WTC11 (cell line): ENCODE data around the gene MANBA. TPM values are rescaled to one million over a fixed set of nuclear protein-coding genes. Genes with fewer than 3 reads are reported as not detected.

Source experiments
- ATAC-seq: fragments of 200-7000 bp; cut with Tn5 transposase; 2 replicates; pipeline ENCODE4 v1.10.0; 2021; ENCODE audit warnings: mild to moderate bottlenecking, moderate library complexity
- CTCF ChIA-PET: fragments of 300-600 bp; sonication (Branson Sonifier 250); formaldehyde crosslinking; loops from one replicate; lab custom pipeline; 2021; ENCODE audit warnings: antibody characterized with exemption; lab: Charles Lee
- POLR2A ChIA-PET: fragments of 350-600 bp; sonication (Branson Sonifier 250); formaldehyde crosslinking; loops from one replicate; lab custom pipeline; 2021; ENCODE audit warnings: antibody characterized with exemption; lab: Charles Lee
- DNase-seq: peaks from one replicate; pipeline ENCODE4 v3.0.0; 2021; ENCODE audit warnings: low spot score
- H3K27ac Mint-ChIP-seq: 2 replicates; pipeline ENCODE4 v1.8.0; 2021; ENCODE audit warnings: mixed read lengths
- H3K27me3 Mint-ChIP-seq: 2 replicates; pipeline ENCODE4 v1.8.0; 2021; ENCODE audit warnings: low read depth, mild to moderate bottlenecking, moderate library complexity, mixed read lengths
- H3K36me3 Mint-ChIP-seq: 2 replicates; pipeline ENCODE4 v1.8.0; 2021; ENCODE audit warnings: mixed read lengths
- H3K4me1 Mint-ChIP-seq: 2 replicates; pipeline ENCODE4 v1.8.0; 2022; ENCODE audit warnings: mixed read lengths
- H3K4me3 Mint-ChIP-seq: 2 replicates; pipeline ENCODE4 v1.8.0; 2021; ENCODE audit warnings: mild to moderate bottlenecking, moderate library complexity, mixed read lengths
- H3K9me3 Mint-ChIP-seq: 2 replicates; pipeline ENCODE4 v1.8.0; 2021; ENCODE audit warnings: mixed read lengths
- ATF6 ChIP-seq: sonication (generic); formaldehyde crosslinking; IDR thresholded peaks from 2 replicates; pipeline ENCODE4 v1.8.1; 2023; ENCODE audit warnings: mild to moderate bottlenecking, missing genetic modification reagents
- CDX4 ChIP-seq: fragments of 250-450 bp; sonication (Bioruptor Pico); IDR thresholded peaks from 2 replicates; pipeline ENCODE4 v1.9.0; 2021; ENCODE audit warnings: moderate library complexity, mild to moderate bottlenecking, inconsistent platforms, borderline replicate concordance
- E2F4 ChIP-seq: sonication (generic); formaldehyde crosslinking; IDR thresholded peaks from 2 replicates; pipeline ENCODE4 v1.8.1; 2022; ENCODE audit warnings: low read depth, mild to moderate bottlenecking, moderate library complexity, missing genetic modification reagents, borderline replicate concordance
- ELF4 ChIP-seq: sonication (generic); formaldehyde crosslinking; IDR thresholded peaks from 2 replicates; pipeline ENCODE4 v1.8.1; 2022; ENCODE audit warnings: low read depth, mild to moderate bottlenecking, moderate library complexity, missing genetic modification reagents
- ESRRA ChIP-seq: sonication (generic); formaldehyde crosslinking; IDR thresholded peaks from 2 replicates; pipeline ENCODE4 v1.8.1; 2022; ENCODE audit warnings: mild to moderate bottlenecking, missing genetic modification reagents, borderline replicate concordance
- FOXP4 ChIP-seq: sonication (generic); formaldehyde crosslinking; IDR thresholded peaks from 2 replicates; pipeline ENCODE4 v1.8.0; 2022; ENCODE audit warnings: mild to moderate bottlenecking, missing genetic modification reagents
- GRHL2 ChIP-seq: fragments of 250-450 bp; sonication (Bioruptor Pico); IDR thresholded peaks from 2 replicates; pipeline ENCODE4 v1.8.0; 2022; ENCODE audit warnings: mild to moderate bottlenecking, moderate library complexity; ENCODE audit not compliant: insufficient replicate concordance, severe bottlenecking
- MYBL2 ChIP-seq: sonication (generic); formaldehyde crosslinking; IDR thresholded peaks from 2 replicates; pipeline ENCODE4 v1.8.1; 2023; ENCODE audit warnings: mild to moderate bottlenecking, moderate library complexity, missing genetic modification reagents
- NFATC4 ChIP-seq: fragments of 250-450 bp; sonication (Bioruptor Pico); IDR thresholded peaks from 2 replicates; pipeline ENCODE4 v1.9.0; 2021; ENCODE audit warnings: mild to moderate bottlenecking
- NFE2L1 ChIP-seq: sonication (generic); formaldehyde crosslinking; IDR thresholded peaks from 2 replicates; pipeline ENCODE4 v1.8.1; 2023; ENCODE audit warnings: missing genetic modification reagents
- NFYB ChIP-seq: sonication (generic); formaldehyde crosslinking; conservative IDR thresholded peaks from 2 replicates; pipeline ENCODE4 v1.8.0; 2022; ENCODE audit warnings: low read depth, missing genetic modification reagents
- RELA ChIP-seq: sonication (generic); formaldehyde crosslinking; IDR thresholded peaks from 2 replicates; pipeline ENCODE4 v1.8.1; 2022; ENCODE audit warnings: missing genetic modification reagents, mild to moderate bottlenecking, borderline replicate concordance
- RORB ChIP-seq: fragments of 250-450 bp; sonication (Bioruptor Pico); IDR thresholded peaks from 2 replicates; pipeline ENCODE4 v1.9.0; 2021; ENCODE audit warnings: mild to moderate bottlenecking
- SMAD3 ChIP-seq: sonication (generic); formaldehyde crosslinking; IDR thresholded peaks from 2 replicates; pipeline ENCODE4 v1.8.0; 2022; ENCODE audit warnings: missing genetic modification reagents, mild to moderate bottlenecking, borderline replicate concordance
- SMAD4 ChIP-seq: sonication (generic); formaldehyde crosslinking; IDR thresholded peaks from 2 replicates; pipeline ENCODE4 v1.8.0; 2022; ENCODE audit warnings: mild to moderate bottlenecking, missing genetic modification reagents
- TCF7 ChIP-seq: sonication (generic); formaldehyde crosslinking; IDR thresholded peaks from 2 replicates; pipeline ENCODE4 v1.8.0; 2022; ENCODE audit warnings: mild to moderate bottlenecking, low read depth, missing genetic modification reagents, moderate library complexity
- ZBTB21 ChIP-seq: sonication (generic); formaldehyde crosslinking; IDR thresholded peaks from 2 replicates; pipeline ENCODE4 v1.8.1; 2023; ENCODE audit warnings: mild to moderate bottlenecking, missing genetic modification reagents, borderline replicate concordance
- ZBTB43 ChIP-seq: sonication (generic); formaldehyde crosslinking; IDR thresholded peaks from 2 replicates; pipeline ENCODE4 v1.8.1; 2023; ENCODE audit warnings: mild to moderate bottlenecking, missing genetic modification reagents
- ZNF121 ChIP-seq: sonication (generic); formaldehyde crosslinking; IDR thresholded peaks from 2 replicates; pipeline ENCODE4 v1.8.0; 2023; ENCODE audit warnings: missing genetic modification reagents
- ZNF232 ChIP-seq: sonication (generic); formaldehyde crosslinking; IDR thresholded peaks from 2 replicates; pipeline ENCODE4 v1.8.0; 2022; ENCODE audit warnings: mild to moderate bottlenecking, missing genetic modification reagents
- total RNA-seq: library from RNA; stranded (reverse); gene quantifications from 3 replicates; pipeline ENCODE4 v1.2.3, GENCODE V29; 2021
- TF ChIP-seq, protein P1 (sequence below): sonication (generic); formaldehyde crosslinking; IDR thresholded peaks from 2 replicates; pipeline ENCODE4 v1.8.1; 2023; ENCODE audit warnings: mild to moderate bottlenecking, missing genetic modification reagents, borderline replicate concordance
- TF ChIP-seq, protein P2 (sequence below): fragments of 250-450 bp; sonication (Bioruptor Pico); IDR thresholded peaks from 2 replicates; pipeline ENCODE4 v2.1.2; 2022; ENCODE audit warnings: mild to moderate bottlenecking, moderate library complexity

The MANBA gene
- total RNA-seq, 1 experiment from 2014 or later: 35.1 TPM

GRCh38 chr4:102606846-102607450 is 153.8 kb downstream of the MANBA start (continued):
- TF ChIP-seq ZBTB43 (CRISPR knock-in tag) (no peak), CDX4 (no peak), ATF6 (CRISPR knock-in tag) (no peak), SMAD4 (CRISPR knock-in tag) (no peak), NFE2L1 (CRISPR knock-in tag) (no peak), FOXP4 (CRISPR knock-in tag) (no peak)
- TF ChIP-seq, protein P1, sequence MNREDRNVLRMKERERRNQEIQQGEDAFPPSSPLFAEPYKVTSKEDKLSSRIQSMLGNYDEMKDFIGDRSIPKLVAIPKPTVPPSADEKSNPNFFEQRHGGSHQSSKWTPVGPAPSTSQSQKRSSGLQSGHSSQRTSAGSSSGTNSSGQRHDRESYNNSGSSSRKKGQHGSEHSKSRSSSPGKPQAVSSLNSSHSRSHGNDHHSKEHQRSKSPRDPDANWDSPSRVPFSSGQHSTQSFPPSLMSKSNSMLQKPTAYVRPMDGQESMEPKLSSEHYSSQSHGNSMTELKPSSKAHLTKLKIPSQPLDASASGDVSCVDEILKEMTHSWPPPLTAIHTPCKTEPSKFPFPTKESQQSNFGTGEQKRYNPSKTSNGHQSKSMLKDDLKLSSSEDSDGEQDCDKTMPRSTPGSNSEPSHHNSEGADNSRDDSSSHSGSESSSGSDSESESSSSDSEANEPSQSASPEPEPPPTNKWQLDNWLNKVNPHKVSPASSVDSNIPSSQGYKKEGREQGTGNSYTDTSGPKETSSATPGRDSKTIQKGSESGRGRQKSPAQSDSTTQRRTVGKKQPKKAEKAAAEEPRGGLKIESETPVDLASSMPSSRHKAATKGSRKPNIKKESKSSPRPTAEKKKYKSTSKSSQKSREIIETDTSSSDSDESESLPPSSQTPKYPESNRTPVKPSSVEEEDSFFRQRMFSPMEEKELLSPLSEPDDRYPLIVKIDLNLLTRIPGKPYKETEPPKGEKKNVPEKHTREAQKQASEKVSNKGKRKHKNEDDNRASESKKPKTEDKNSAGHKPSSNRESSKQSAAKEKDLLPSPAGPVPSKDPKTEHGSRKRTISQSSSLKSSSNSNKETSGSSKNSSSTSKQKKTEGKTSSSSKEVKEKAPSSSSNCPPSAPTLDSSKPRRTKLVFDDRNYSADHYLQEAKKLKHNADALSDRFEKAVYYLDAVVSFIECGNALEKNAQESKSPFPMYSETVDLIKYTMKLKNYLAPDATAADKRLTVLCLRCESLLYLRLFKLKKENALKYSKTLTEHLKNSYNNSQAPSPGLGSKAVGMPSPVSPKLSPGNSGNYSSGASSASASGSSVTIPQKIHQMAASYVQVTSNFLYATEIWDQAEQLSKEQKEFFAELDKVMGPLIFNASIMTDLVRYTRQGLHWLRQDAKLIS (CRISPR knock-in tag): no peak

- H3K4me3 Mint-ChIP-seq: no peak overlapping the region
- TF ChIP-seq ZNF121 (no peak), ZNF232 (CRISPR knock-in tag) (no peak), ESRRA (CRISPR knock-in tag) (no peak), RORB (CRISPR knock-in tag) (no peak), GRHL2 (CRISPR knock-in tag) (no peak), SMAD3 (no peak), ZBTB21 (no peak), NFYB (CRISPR knock-in tag) (no peak), MYBL2 (CRISPR knock-in tag) (no peak), E2F4 (no peak), ELF4 (CRISPR knock-in tag) (no peak), ZBTB43 (CRISPR knock-in tag) (no peak), RELA (no peak), SMAD4 (CRISPR knock-in tag) (no peak), NFATC4 (no peak), TCF7 (CRISPR knock-in tag) (no peak)
- TF ChIP-seq, protein P2, sequence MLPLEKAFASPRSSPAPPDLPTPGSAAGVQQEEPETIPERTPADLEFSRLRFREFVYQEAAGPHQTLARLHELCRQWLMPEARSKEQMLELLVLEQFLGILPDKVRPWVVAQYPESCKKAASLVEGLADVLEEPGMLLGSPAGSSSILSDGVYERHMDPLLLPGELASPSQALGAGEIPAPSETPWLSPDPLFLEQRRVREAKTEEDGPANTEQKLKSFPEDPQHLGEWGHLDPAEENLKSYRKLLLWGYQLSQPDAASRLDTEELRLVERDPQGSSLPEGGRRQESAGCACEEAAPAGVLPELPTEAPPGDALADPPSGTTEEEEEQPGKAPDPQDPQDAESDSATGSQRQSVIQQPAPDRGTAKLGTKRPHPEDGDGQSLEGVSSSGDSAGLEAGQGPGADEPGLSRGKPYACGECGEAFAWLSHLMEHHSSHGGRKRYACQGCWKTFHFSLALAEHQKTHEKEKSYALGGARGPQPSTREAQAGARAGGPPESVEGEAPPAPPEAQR (CRISPR knock-in tag): no peak
- ATAC-seq: no peak
- POLR2A ChIA-PET: interaction anchor here (0.8 kb wide), 1 partner anchor 340 kb away, joined by 3 read pairs; no protein-coding TSS in a partner anchor
- no peaks in the 10 kb centered on the region for H3K4me1 Mint-ChIP-seq
- CTCF ChIA-PET: interaction anchor here (1.5 kb wide), 1 partner anchor 15 kb away, joined by 3 read pairs; no protein-coding TSS in a partner anchor
- H3K36me3 Mint-ChIP-seq: peaks cover 3% of the 10 kb centered on the region; the same call in 1 of the 2 replicates
- no peak for DNase-seq
- no peaks in the 10 kb centered on the region for H3K27me3 Mint-ChIP-seq
- peaks cover 4% of the 10 kb centered on the region; the same call in 1 of the 2 replicates for H3K9me3 Mint-ChIP-seq
- H3K27ac Mint-ChIP-seq: no peak overlapping the region; the same call in 1 of the 2 replicates
Observed at GRCh38 chr4:102606261-102606660, 154.5 kb downstream of the MANBA start.
